Fibroblast of lung (primary cell): ENCODE data around the gene EPHA8. TPM values are rescaled to one million over a fixed set of nuclear protein-coding genes. Genes with fewer than 3 reads are reported as not detected.

Source experiments
- DNase-seq, 2 donors: peaks; one replicate each; pipeline versions ENCODE4 v3.0.0 to v3.0.0-alpha.2; 2010; ENCODE audit warnings: low read depth in 2 of 2
- H2AFZ ChIP-seq: 2 replicates; pipeline ENCODE4 v1.5.1; 2012; ENCODE audit warnings: low read length, control low read depth, inconsistent platforms
- H3K27ac ChIP-seq: 2 replicates; pipeline ENCODE4 v1.5.1; 2011; ENCODE audit warnings: low read length, control low read depth; ENCODE audit not compliant: insufficient read depth
- H3K27me3 ChIP-seq: 2 replicates; pipeline ENCODE4 v1.5.1; 2011; ENCODE audit warnings: mild to moderate bottlenecking, low read length; ENCODE audit not compliant: control insufficient read depth, insufficient read depth
- H3K36me3 ChIP-seq: 2 replicates; pipeline ENCODE4 v1.5.1; 2011; ENCODE audit warnings: low read length; ENCODE audit not compliant: control insufficient read depth, insufficient read depth
- H3K4me1 ChIP-seq: 2 replicates; pipeline ENCODE4 v1.5.1; 2011; ENCODE audit warnings: low read length; ENCODE audit not compliant: control insufficient read depth, insufficient read depth; ENCODE audit errors: extremely low read depth
- H3K4me2 ChIP-seq: 2 replicates; pipeline ENCODE4 v1.5.1; 2011; ENCODE audit warnings: low read length, control low read depth; ENCODE audit not compliant: insufficient read depth; ENCODE audit errors: extremely low read depth
- H3K4me3 ChIP-seq, 4 experiments: fragments of 200-600 bp in 1 of 4; sonication (generic) in 1 of 4; replicated peaks in 1 of 4; 2 replicates each; pipeline ENCODE4 v1.5.1; 2011 to 2016; ENCODE audit warnings: low read length in 4 of 4, low read depth in 3 of 4, mild to moderate bottlenecking in 3 of 4, control low read depth in 2 of 4, inconsistent platforms in 1 of 4, mixed read lengths in 1 of 4; ENCODE audit not compliant: insufficient read depth in 1 of 4; ENCODE audit errors: control extremely low read depth in 1 of 4
- H3K79me2 ChIP-seq: 2 replicates; pipeline ENCODE4 v1.5.1; 2012; ENCODE audit warnings: mild to moderate bottlenecking, low read length, inconsistent platforms; ENCODE audit not compliant: control insufficient read depth, insufficient read depth
- H3K9ac ChIP-seq: 2 replicates; pipeline ENCODE4 v1.5.1; 2011; ENCODE audit warnings: mild to moderate bottlenecking, low read length, control low read depth; ENCODE audit not compliant: insufficient read depth
- H3K9me3 ChIP-seq: 2 replicates; pipeline ENCODE4 v1.5.1; 2012; ENCODE audit warnings: low read depth, low read length; ENCODE audit not compliant: control insufficient read depth, insufficient read depth
- H4K20me1 ChIP-seq: 2 replicates; pipeline ENCODE4 v1.5.1; 2011; ENCODE audit warnings: low read length; ENCODE audit not compliant: control insufficient read depth, insufficient read depth; ENCODE audit errors: extremely low read depth
- CTCF ChIP-seq, 2 donors: IDR thresholded peaks in 1 of 2; conservative IDR thresholded peaks in 1 of 2; 1 replicate in 1 of 2; 2 replicates in 1 of 2; pipeline ENCODE4 v1.5.1; 2011 to 2012; ENCODE audit warnings: low read length in 2 of 2, control low read depth in 1 of 2, inconsistent platforms in 1 of 2, low read depth in 1 of 2, mild to moderate bottlenecking in 1 of 2
- EZH2 ChIP-seq: IDR thresholded peaks from 2 replicates; pipeline ENCODE4 v1.5.1; 2012; ENCODE audit warnings: low read length, control low read depth, mild to moderate bottlenecking; ENCODE audit errors: missing control alignments
- polyA plus RNA-seq, 2 donors: library from polyadenylated mRNA; depleted of rRNA in 1 of 2; stranded (reverse) in 1 of 2; unstranded in 1 of 2; fragments of >200 nt; gene quantifications; 2 replicates each; pipeline ENCODE4 v1.2.1, GENCODE V29; 2011 to 2012; ENCODE audit warnings: missing spikeins in 1 of 2
- total RNA-seq: library from RNA; depleted of rRNA; stranded (reverse); fragments of >200 nt; gene quantifications from 2 replicates; pipeline ENCODE4 v1.2.1, GENCODE V29; 2014

EPHA8 gene
- total and polyA plus RNA-seq, 2 donors (not counting 1 experiment from before 2014, with no cell fraction given) = not detected

GRCh38 chr1:22646384-22646783 lies 83.1 kb downstream of the EPHA8 start:
- Histone ChIP-seq H2AFZ (no peak overlapping the region), H3K4me2 (no peak overlapping the region), H4K20me1 (no peaks in the 10 kb centered on the region), H3K27ac (no peak overlapping the region), H3K9me3 (no peaks in the 10 kb centered on the region), H3K36me3 (no peaks in the 10 kb centered on the region), H3K4me1 (no peaks in the 10 kb centered on the region), H3K4me3 (no peak overlapping the region), H3K27me3 (no peaks in the 10 kb centered on the region), H3K79me2 (no peaks in the 10 kb centered on the region), H3K9ac (no peak overlapping the region)
- no peak for TF ChIP-seq CTCF (conservative IDR thresholded peaks at IDR 0.05 in 1 of 2, IDR thresholded peaks at IDR 0.05 in 1 of 2; ENCODE audit: low read depth in 1 of 2, low read length in 2 of 2)
- TF ChIP-seq EZH2 = no peak
- peak in 1 of 2 donors; percentile 16 for DNase-seq

- Histone ChIP-seq H2AFZ (no peak overlapping the region), H3K4me3 (no peak overlapping the region)
- TF ChIP-seq CTCF (conservative IDR thresholded peaks at IDR 0.05 in 1 of 2, IDR thresholded peaks at IDR 0.05 in 1 of 2; ENCODE audit: low read depth in 1 of 2, low read length in 2 of 2) (no peak), EZH2 (peak; percentile 31)
Observed at GRCh38 chr1:22650089-22650693, 86.9 kb downstream of the EPHA8 start.

DNA sequence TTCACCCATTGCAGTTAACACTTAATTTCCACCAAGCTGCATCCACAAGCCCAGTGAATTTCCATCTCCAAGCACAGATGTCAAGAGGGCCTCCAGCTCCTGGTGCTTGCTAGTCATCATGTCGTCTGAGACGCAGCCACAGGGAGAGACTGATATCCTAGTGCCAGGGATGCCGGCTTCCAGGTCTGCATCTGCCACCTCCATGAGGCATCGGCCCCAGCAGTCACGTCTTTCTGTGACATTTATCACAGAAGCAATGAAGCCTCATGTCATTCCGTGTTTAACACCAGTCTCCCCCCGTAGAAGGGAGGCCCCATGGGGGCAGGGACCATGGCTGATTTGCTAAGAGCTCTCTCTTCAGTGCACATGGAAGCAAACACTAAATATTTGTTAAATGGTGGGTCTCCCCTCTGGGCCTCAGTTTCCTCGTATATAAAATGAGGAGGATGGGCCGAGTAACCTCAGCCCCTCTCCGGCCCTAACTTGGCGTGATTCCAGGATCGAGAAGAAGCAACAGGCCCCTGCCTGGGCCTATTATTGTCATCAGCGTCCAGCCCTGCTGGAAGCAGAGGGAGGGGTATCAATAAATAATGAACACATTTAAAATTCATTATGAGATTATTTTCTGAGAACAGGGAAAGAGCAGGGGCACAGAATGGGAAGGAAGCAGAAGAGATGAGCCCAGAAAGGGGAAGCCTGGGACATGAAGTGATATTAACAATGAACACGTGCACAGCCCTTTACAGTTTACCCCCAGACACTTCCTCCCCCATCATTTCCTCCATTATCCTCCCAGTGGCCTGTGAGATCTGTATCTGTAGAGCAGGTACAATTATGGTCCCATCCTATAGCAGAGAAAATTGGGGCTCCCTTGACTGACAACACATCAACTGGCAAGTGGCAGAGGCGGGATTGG lies 88.9 kb downstream of the EPHA8 start:
- Histone ChIP-seq H3K27me3 (peaks cover 13% of the 10 kb centered on the region), H3K9me3 (no peaks in the 10 kb centered on the region)

More at GRCh38 chr1:22650089-22650693, 86.9 kb downstream of the EPHA8 start:
- Histone ChIP-seq H3K9me3 (no peaks in the 10 kb centered on the region), H4K20me1 (no peaks in the 10 kb centered on the region), H3K36me3 (no peaks in the 10 kb centered on the region), H3K27ac (no peak overlapping the region), H3K79me2 (no peaks in the 10 kb centered on the region), H3K9ac (no peak overlapping the region), H3K27me3 (peaks cover 5% of the 10 kb centered on the region), H3K4me1 (no peaks in the 10 kb centered on the region), H3K4me2 (no peak overlapping the region)
- DNase-seq = no peak

More for the DNA sequence above, 88.9 kb downstream of the EPHA8 start:
- H3K36me3 ChIP-seq = no peaks in the 10 kb centered on the region
- H4K20me1 ChIP-seq = no peaks in the 10 kb centered on the region
- no peak for DNase-seq
- no peaks in the 10 kb centered on the region for H3K79me2 ChIP-seq
- H3K4me2 ChIP-seq = no peak overlapping the region
- no peak overlapping the region for H3K27ac ChIP-seq
- no peak overlapping the region for H2AFZ ChIP-seq
- no peak overlapping the region for H3K4me3 ChIP-seq
- H3K9ac ChIP-seq = no peak overlapping the region
- H3K4me1 ChIP-seq = no peaks in the 10 kb centered on the region
- no peak for TF ChIP-seq EZH2
- no peak for TF ChIP-seq CTCF (conservative IDR thresholded peaks at IDR 0.05 in 1 of 2, IDR thresholded peaks at IDR 0.05 in 1 of 2; ENCODE audit: low read depth in 1 of 2, low read length in 2 of 2)
